Cortex of kidney (tissue), 1 donor: ENCODE data around the gene INAFM2.

Source experiments
- DNase-seq: peaks from one replicate; lab custom pipeline; 2025; lab: John Stamatoyannopoulos, UW

Gene INAFM2

GRCh38 chr15:40365016-40365415, 41.5 kb downstream of the INAFM2 start:
- no peak for DNase-seq

GRCh38 chr15:40365624-40366456, 42.3 kb downstream of the INAFM2 start:
- DNase-seq, result no peak

GRCh38 chr15:40366457-40367370, 43.2 kb downstream of the INAFM2 start:
- DNase-seq, result no peak

GRCh38 chr15:40367371-40367685, 43.8 kb downstream of the INAFM2 start:
- DNase-seq, result no peak

- no peak for DNase-seq
Measured at GRCh38 chr15:40367686-40368611, 44.5 kb downstream of the INAFM2 start.

GRCh38 chr15:40368719-40369473, 45.4 kb downstream of the INAFM2 start:
- DNase-seq, result no peak

- DNase-seq, result no peak
Measured at GRCh38 chr15:40369474-40369869, 46.0 kb downstream of the INAFM2 start.

GRCh38 chr15:40369971-40370370, 46.5 kb downstream of the INAFM2 start:
- no peak for DNase-seq

GRCh38 chr15:40372981-40373380, 49.5 kb downstream of the INAFM2 start:
- DNase-seq, result no peak
